UCSD-AML1 (cell line): Measurements from ENCODE around the gene MEX3B.
A peak's percentile ranks its signal among the peaks of the same experiment; 100 is the strongest.
"Not testable (repeated sequence)": the region's sequence is repeated elsewhere in the genome, so short reads cannot be mapped to it uniquely, and the experiment has no call there.

ENCODE experiments used
- DNase-seq: peaks from one replicate; lab custom pipeline; 2025; ENCODE audit not compliant: unreplicated experiment; lab: John Stamatoyannopoulos, UW

MEX3B gene

GRCh38 chr15:82051664-82052063 is 5.8 kb upstream of the MEX3B start:
- DNase-seq = peak; percentile 42

- no peak for DNase-seq
These were observed 3.0 kb upstream of the MEX3B start for GRCh38 chr15:82048811-82049210.

GRCh38 chr15:82047453-82048400 is 1.9 kb upstream of the MEX3B start:
- DNase-seq = no peak

GRCh38 chr15:82046666-82047452 is 1.0 kb upstream of the MEX3B start:
- peak; percentile 98 for DNase-seq

GRCh38 chr15:82045179-82045891 is 483 bp downstream of the MEX3B start:
- peak; percentile 60 for DNase-seq

GRCh38 chr15:82044373-82045178 is 1.2 kb downstream of the MEX3B start:
- DNase-seq = no peak

GRCh38 chr15:82043796-82044372 is 1.9 kb downstream of the MEX3B start:
- DNase-seq = no peak

- no peak for DNase-seq
These were observed 2.6 kb downstream of the MEX3B start for GRCh38 chr15:82043130-82043673.

GRCh38 chr15:82040862-82041261 is 5.0 kb downstream of the MEX3B start:
- peak; percentile 34 for DNase-seq

- DNase-seq = no peak
These were observed 5.4 kb downstream of the MEX3B start for GRCh38 chr15:82040390-82040789.

- no peak for DNase-seq
These were observed 5.9 kb downstream of the MEX3B start for GRCh38 chr15:82039871-82040270.

GRCh38 chr15:82036461-82036860 is 9.4 kb downstream of the MEX3B start:
- no peak for DNase-seq

- no peak for DNase-seq
These were observed 13.9 kb downstream of the MEX3B start for GRCh38 chr15:82031871-82032270.

- DNase-seq = no peak
These were observed 15.6 kb downstream of the MEX3B start for GRCh38 chr15:82030176-82030575.

- not testable (repeated sequence) for DNase-seq
These were observed 17.7 kb downstream of the MEX3B start for GRCh38 chr15:82028163-82028562.

- no peak for DNase-seq
These were observed 23.8 kb downstream of the MEX3B start for GRCh38 chr15:82021992-82022391.

GRCh38 chr15:82020625-82021394 is 25.0 kb downstream of the MEX3B start:
- DNase-seq = no peak

- peak; percentile 86 for DNase-seq
These were observed 27.6 kb downstream of the MEX3B start for GRCh38 chr15:82018201-82018600.

- no peak for DNase-seq
These were observed 28.2 kb downstream of the MEX3B start for GRCh38 chr15:82017656-82018055.
